HEK293 (cell line): ENCODE results near the gene GOLT1A.

Source experiments
- CTCF ChIA-PET: fragments of 350-600 bp; formaldehyde crosslinking; extraction: SDS; loops from one replicate; lab custom pipeline; 2021; ENCODE audit warnings: antibody characterized with exemption; lab: Yijun Ruan, JAX
- POLR2A ChIA-PET: fragments of 300-600 bp; formaldehyde crosslinking; extraction: SDS; loops from one replicate; lab custom pipeline; 2020; ENCODE audit warnings: antibody characterized with exemption, inconsistent platforms; lab: Yijun Ruan, JAX
- H3K27ac ChIP-seq: fragments of 200-500 bp; sonication (Bioruptor generic); 2 replicates; pipeline ENCODE4 v1.5.1; 2014; ENCODE audit warnings: low read depth, low read length, control low read depth, inconsistent platforms; ENCODE audit errors: extremely low read depth
- H3K36me3 ChIP-seq, 2 experiments: fragments of 200-500 bp in 1 of 2; sonication (Bioruptor generic) in 1 of 2; 1 replicate in 1 of 2; 2 replicates in 1 of 2; pipeline ENCODE4 v1.5.1; 2014 to 2017; ENCODE audit warnings: inconsistent platforms in 2 of 2, low read length in 2 of 2; ENCODE audit not compliant: control insufficient read depth in 2 of 2, insufficient read depth in 1 of 2
- H3K4me1 ChIP-seq: fragments of 200-500 bp; sonication (Bioruptor generic); 2 replicates; pipeline ENCODE4 v1.5.1; 2014; ENCODE audit warnings: mild to moderate bottlenecking, low read length, inconsistent platforms; ENCODE audit not compliant: control insufficient read depth, insufficient read depth
- H3K4me3 ChIP-seq: 2 replicates; pipeline ENCODE4 v1.5.1; 2011; ENCODE audit warnings: low read depth, mild to moderate bottlenecking, control low read depth, low read length, moderate library complexity
- H3K9me3 ChIP-seq: fragments of 200-500 bp; sonication (Bioruptor generic); 2 replicates; pipeline ENCODE4 v1.5.1; 2014; ENCODE audit warnings: low read depth, low read length, inconsistent platforms; ENCODE audit not compliant: control insufficient read depth, insufficient read depth
- AEBP2 ChIP-seq: fragments of 450-650 bp; formaldehyde crosslinking; IDR thresholded peaks from 2 replicates; pipeline ENCODE4 v1.5.1; 2016; ENCODE audit warnings: missing biosample characterization, missing genetic modification characterization, borderline replicate concordance
- ATF2 ChIP-seq: fragments of 450-650 bp; formaldehyde crosslinking; IDR thresholded peaks from 2 replicates; pipeline ENCODE4 v1.5.1; 2016; ENCODE audit warnings: missing biosample characterization, missing genetic modification characterization, low read depth
- BCL11A ChIP-seq: fragments of 450-650 bp; formaldehyde crosslinking; IDR thresholded peaks from 2 replicates; pipeline ENCODE4 v1.5.1; 2016; ENCODE audit warnings: low read depth, missing biosample characterization, missing genetic modification characterization
- ZBTB21 ChIP-seq: fragments of 450-650 bp; formaldehyde crosslinking; IDR thresholded peaks from 2 replicates; pipeline ENCODE4 v1.5.1; 2017; ENCODE audit warnings: missing biosample characterization, missing genetic modification characterization
- ZNF18 ChIP-seq: fragments of 450-650 bp; formaldehyde crosslinking; IDR thresholded peaks from 2 replicates; pipeline ENCODE4 v1.5.1; 2016; ENCODE audit warnings: missing biosample characterization, missing genetic modification characterization
- ZNF184 ChIP-seq: fragments of 450-650 bp; IDR thresholded peaks from 2 replicates; pipeline ENCODE4 v1.5.1; 2018; ENCODE audit warnings: missing biosample characterization, mild to moderate bottlenecking, missing genetic modification characterization
- ZNF248 ChIP-seq: fragments of 450-650 bp; formaldehyde crosslinking; IDR thresholded peaks from 2 replicates; pipeline ENCODE4 v1.5.1; 2017; ENCODE audit warnings: missing biosample characterization, missing genetic modification characterization
- ZNF26 ChIP-seq: fragments of 450-650 bp; formaldehyde crosslinking; IDR thresholded peaks from 2 replicates; pipeline ENCODE4 v1.5.1; 2016; ENCODE audit warnings: missing biosample characterization, missing genetic modification characterization
- ZNF341 ChIP-seq: fragments of 450-650 bp; formaldehyde crosslinking; IDR thresholded peaks from 2 replicates; pipeline ENCODE4; 2016; ENCODE audit warnings: low read depth, missing biosample characterization, missing genetic modification characterization
- ZNF362 ChIP-seq: fragments of 450-650 bp; formaldehyde crosslinking; IDR thresholded peaks from 2 replicates; pipeline ENCODE4 v1.5.1; 2016; ENCODE audit warnings: missing biosample characterization, missing genetic modification characterization
- ZNF561 ChIP-seq: fragments of 450-650 bp; IDR thresholded peaks from 2 replicates; pipeline ENCODE4 v1.5.1; 2018; ENCODE audit warnings: missing biosample characterization, missing genetic modification characterization, borderline replicate concordance
- ZNF596 ChIP-seq: fragments of 450-650 bp; IDR thresholded peaks from 2 replicates; pipeline ENCODE4 v1.5.0; 2018; ENCODE audit warnings: missing biosample characterization, mild to moderate bottlenecking, missing genetic modification characterization, moderate library complexity
- ZNF639 ChIP-seq: fragments of 450-650 bp; formaldehyde crosslinking; IDR thresholded peaks from 2 replicates; pipeline ENCODE4 v1.5.1; 2016; ENCODE audit warnings: missing biosample characterization, missing genetic modification characterization
- ZSCAN18 ChIP-seq: fragments of 450-650 bp; formaldehyde crosslinking; IDR thresholded peaks from 2 replicates; pipeline ENCODE4 v1.5.1; 2016; ENCODE audit warnings: missing biosample characterization, missing genetic modification characterization

The GOLT1A gene

GRCh38 chr1:204198348-204199340, 15.1 kb downstream of the GOLT1A start:
- POLR2A ChIA-PET = no interaction called here
- Histone ChIP-seq H3K4me3 (no peak overlapping the region), H3K27ac (no peak overlapping the region), H3K4me1 (no peaks in the 10 kb centered on the region), H3K9me3 (no peaks in the 10 kb centered on the region), H3K36me3 (no peaks in the 10 kb centered on the region)
- CTCF ChIA-PET = interaction anchor here (0.7 to 3.2 kb wide), 10 partner anchors 8 to 339 kb away, joined by 3 to 20 read pairs (median 3); no protein-coding TSS in a partner anchor
- TF ChIP-seq ATF2 (no peak), ZNF26 (tag by site-specific recombination) (no peak), ZNF341 (tag by site-specific recombination) (no peak), BCL11A (no peak), ZNF639 (no peak), AEBP2 (tag by site-specific recombination) (no peak), ZNF561 (tag by site-specific recombination) (no peak), ZNF362 (no peak), ZBTB21 (tag by site-specific recombination) (no peak), ZSCAN18 (tag by site-specific recombination) (no peak), ZNF184 (tag by site-specific recombination) (no peak), ZNF248 (no peak), ZNF18 (tag by site-specific recombination) (no peak), ZNF596 (no peak)
- TF ChIP-seq, all 188 proteins: peak for 0
